Sigmoid colon (tissue), 3 donors: ENCODE data around the gene COX14.

Experiments
- CTCF ChIP-seq, 4 experiments: fragments of 450-650 bp in 3 of 4; fragments of 200-600 bp in 1 of 4; IDR thresholded peaks; one replicate each; pipeline ENCODE4 v1.5.1; 2016 to 2019; ENCODE audit warnings: antibody characterized with exemption in 4 of 4, mild to moderate bottlenecking in 3 of 4, moderate library complexity in 2 of 4
- POLR2A ChIP-seq, 2 donors: fragments of 450-650 bp; IDR thresholded peaks; one replicate each; pipeline ENCODE4 v1.6.1; 2016; ENCODE audit warnings: antibody characterized with exemption in 2 of 2, mild to moderate bottlenecking in 2 of 2, moderate library complexity in 2 of 2

- TF ChIP-seq CTCF (IDR thresholded peaks at IDR 0.05) (no peak), POLR2A (IDR thresholded peaks at IDR 0.05) (no peak)
Measured at GRCh38 chr12:50120953-50121352, 8.9 kb downstream of the COX14 start.
